Astrocyte (in vitro differentiated cells and primary cell): ENCODE measurements around the gene STARD4.

ENCODE experiments used
- EZH2 ChIP-seq: IDR thresholded peaks from 2 replicates; pipeline ENCODE4 v1.6.1; 2012; ENCODE audit warnings: mild to moderate bottlenecking, low read length, inconsistent platforms; ENCODE audit not compliant: insufficient read depth
- TF ChIP-seq, protein P1 (sequence below): IDR thresholded peaks from 2 replicates; pipeline ENCODE4 v1.5.1; 2011; ENCODE audit warnings: low read depth, mild to moderate bottlenecking, inconsistent platforms, low read length, moderate library complexity; ENCODE audit not compliant: insufficient read depth

DNA sequence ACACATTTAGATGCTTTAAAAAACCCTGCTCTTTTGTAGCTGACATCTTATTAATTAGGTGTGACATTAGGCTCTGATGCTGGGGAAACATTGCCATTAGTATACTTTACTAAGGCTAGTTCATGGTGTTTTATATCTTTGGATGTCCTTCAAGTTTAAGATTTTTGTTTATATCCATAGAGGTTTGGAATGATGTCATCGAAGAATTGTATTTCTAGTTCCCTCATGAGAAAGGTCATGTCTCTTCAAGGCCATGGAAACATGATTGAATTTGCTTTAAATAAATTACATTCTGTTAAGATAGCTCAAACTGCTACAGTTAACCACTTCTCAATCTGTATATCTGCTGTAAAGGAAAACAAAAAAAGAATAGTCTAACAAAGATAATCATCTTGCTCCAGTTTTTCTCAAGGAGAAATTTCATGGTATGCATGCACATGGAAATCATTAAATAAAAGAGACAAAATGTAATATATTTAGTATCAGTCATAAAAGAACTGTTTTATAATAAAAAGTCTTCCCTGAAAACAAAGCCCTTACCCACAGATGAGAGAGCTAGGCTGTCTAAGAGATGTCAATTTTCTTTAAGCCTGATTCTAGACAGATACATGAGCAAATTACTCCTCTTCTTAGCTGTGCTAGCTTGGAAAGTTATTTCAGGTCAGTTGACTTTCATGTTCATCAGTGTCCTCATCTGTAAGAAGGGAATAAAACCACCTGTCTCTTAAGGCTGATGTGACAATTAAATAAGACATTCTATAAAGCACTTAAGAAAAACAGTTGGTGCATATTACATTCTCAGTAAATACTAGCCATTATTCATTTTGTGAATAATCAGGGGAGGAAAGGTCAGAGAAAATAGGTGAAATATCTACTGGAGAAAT lies 25.0 kb upstream of the STARD4 start:
- TF ChIP-seq, protein P1, sequence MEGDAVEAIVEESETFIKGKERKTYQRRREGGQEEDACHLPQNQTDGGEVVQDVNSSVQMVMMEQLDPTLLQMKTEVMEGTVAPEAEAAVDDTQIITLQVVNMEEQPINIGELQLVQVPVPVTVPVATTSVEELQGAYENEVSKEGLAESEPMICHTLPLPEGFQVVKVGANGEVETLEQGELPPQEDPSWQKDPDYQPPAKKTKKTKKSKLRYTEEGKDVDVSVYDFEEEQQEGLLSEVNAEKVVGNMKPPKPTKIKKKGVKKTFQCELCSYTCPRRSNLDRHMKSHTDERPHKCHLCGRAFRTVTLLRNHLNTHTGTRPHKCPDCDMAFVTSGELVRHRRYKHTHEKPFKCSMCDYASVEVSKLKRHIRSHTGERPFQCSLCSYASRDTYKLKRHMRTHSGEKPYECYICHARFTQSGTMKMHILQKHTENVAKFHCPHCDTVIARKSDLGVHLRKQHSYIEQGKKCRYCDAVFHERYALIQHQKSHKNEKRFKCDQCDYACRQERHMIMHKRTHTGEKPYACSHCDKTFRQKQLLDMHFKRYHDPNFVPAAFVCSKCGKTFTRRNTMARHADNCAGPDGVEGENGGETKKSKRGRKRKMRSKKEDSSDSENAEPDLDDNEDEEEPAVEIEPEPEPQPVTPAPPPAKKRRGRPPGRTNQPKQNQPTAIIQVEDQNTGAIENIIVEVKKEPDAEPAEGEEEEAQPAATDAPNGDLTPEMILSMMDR = no peak
- no peak for TF ChIP-seq EZH2
